Measurements from ENCODE around the gene FUZ.

Gene FUZ

DNA sequence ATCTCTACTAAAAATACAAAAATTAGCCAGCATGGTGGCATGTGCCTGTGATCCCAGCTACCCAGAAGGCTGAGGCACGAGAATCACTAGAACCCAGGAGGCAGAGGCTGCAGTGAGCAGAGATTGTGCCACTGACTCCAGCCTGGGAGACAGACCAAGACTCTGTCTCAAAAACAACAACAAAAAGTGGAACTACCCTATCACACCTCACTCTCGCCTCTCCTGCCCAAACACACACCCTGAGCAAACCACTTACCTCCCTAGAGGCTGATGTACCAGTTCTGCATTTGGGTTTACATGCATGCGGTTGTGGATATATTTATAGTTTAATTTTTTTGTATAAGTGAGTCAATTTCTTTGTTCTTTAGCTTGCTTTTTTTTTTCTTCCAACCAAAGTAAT lies 30.2 kb upstream of the FUZ start:
- no peak overlapping the region for H3K27ac ChIP-seq
- TF ChIP-seq ZFX (IDR thresholded peaks at IDR 0.05), result no peak
- TF ChIP-seq, protein P1, sequence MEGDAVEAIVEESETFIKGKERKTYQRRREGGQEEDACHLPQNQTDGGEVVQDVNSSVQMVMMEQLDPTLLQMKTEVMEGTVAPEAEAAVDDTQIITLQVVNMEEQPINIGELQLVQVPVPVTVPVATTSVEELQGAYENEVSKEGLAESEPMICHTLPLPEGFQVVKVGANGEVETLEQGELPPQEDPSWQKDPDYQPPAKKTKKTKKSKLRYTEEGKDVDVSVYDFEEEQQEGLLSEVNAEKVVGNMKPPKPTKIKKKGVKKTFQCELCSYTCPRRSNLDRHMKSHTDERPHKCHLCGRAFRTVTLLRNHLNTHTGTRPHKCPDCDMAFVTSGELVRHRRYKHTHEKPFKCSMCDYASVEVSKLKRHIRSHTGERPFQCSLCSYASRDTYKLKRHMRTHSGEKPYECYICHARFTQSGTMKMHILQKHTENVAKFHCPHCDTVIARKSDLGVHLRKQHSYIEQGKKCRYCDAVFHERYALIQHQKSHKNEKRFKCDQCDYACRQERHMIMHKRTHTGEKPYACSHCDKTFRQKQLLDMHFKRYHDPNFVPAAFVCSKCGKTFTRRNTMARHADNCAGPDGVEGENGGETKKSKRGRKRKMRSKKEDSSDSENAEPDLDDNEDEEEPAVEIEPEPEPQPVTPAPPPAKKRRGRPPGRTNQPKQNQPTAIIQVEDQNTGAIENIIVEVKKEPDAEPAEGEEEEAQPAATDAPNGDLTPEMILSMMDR (conservative IDR thresholded peaks at IDR 0.05), result no peak

DNA sequence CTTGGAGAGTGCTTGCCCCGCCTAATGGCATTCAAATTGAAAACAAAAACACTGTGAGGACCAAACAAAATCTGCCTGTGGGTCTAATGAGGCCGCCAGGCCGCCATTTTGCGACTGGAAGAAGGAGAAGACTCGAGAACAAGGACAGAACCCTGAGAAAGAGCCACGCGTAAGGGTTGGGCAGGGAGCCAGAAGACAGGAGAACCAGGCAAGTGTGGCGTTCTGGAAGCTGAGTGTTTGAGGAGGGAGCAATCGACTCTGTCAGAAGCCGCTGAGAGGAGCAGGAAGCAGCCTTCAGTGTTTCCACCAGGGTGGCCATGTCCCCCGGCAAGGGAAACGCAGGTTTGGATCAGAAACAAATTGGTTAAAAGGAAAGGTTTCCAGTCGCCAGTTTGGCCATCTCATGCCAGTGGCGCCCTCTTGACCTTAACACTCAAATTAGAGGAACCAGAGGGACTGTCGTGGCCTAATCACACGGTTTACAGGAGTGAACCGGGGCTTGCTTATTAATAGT lies 27.7 kb upstream of the FUZ start:
- H3K27ac ChIP-seq, result no peak overlapping the region
- TF ChIP-seq, protein P1 (conservative IDR thresholded peaks at IDR 0.05), result no peak
- no peak for TF ChIP-seq ZFX (IDR thresholded peaks at IDR 0.05)

DNA sequence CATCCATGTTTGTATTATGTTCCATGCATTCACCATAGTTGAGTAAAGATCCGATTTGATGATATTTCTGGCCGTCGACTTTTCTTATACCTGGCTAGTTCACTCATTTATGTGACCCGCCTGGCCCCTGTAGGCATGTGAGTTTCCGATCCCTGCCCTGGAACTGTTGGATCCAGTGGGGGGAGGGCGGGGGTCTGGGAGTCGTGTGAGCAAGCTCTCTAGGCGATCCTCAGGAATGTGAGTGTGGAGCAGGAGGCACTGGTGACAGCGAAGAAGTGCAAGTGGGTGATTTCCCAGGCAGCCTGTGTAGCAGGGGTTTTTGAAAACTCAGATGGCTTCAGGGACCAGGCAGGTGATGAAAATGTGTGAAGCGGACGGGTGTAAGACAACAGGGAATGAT lies 27.2 kb upstream of the FUZ start:
- no peak overlapping the region for H3K27ac ChIP-seq
- TF ChIP-seq, protein P1 (conservative IDR thresholded peaks at IDR 0.05), result no peak
- no peak for TF ChIP-seq ZFX (IDR thresholded peaks at IDR 0.05)

DNA sequence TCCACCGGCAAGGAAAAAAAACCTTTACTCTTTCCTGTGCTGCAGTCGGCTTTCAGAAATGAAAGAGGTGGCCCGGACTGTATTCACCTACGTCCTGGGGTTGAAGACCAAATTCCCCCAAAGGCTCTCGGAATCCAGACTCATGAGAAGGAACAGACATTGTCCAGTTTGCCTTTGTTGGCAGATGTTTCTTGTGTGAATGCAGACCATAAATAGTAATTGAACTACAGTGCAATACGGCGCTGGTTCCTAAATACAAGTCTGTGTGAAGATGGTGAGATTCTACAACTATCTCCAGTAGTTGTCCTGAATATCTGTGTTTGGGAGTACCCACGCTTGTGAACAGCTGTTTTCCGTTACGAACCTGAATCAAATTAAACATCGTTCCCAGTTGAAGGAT lies 26.6 kb upstream of the FUZ start:
- TF ChIP-seq, protein P1 (conservative IDR thresholded peaks at IDR 0.05), result no peak
- TF ChIP-seq ZFX (IDR thresholded peaks at IDR 0.05), result no peak
- H3K27ac ChIP-seq, result no peak overlapping the region

DNA sequence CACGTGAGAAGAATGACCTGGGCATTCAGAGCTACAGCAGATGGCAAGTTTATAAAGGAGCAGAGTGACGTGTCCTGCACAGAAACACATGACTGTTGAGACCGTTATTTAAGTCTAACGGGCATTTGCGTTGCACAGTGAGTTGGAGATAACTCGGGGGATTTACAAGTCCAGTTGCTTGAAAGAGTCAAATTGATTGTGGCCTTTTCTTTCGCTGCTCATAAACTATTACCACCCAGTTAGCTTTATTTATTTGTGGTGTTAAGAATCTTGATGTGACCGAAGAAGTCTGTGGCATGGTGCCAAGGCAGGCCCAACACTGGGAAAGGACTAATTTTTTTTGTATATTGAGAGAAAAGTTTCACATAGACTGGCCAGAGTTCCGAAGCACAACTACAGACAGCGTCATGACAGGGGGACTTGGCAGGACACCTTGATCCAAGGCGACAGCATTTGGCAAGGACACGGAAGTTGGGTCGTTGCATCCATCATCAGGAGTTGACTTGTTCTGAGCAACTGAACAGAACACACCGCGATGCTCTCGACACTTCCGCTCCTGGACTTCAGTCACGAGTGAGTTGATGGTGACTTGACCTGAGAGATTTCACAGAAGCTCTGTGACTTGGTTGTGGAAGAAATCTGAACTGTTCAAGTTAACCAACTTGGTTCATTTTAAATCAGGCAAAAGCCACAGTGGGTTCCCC lies 25.9 kb upstream of the FUZ start:
- TF ChIP-seq ZFX (IDR thresholded peaks at IDR 0.05), result no peak

DNA sequence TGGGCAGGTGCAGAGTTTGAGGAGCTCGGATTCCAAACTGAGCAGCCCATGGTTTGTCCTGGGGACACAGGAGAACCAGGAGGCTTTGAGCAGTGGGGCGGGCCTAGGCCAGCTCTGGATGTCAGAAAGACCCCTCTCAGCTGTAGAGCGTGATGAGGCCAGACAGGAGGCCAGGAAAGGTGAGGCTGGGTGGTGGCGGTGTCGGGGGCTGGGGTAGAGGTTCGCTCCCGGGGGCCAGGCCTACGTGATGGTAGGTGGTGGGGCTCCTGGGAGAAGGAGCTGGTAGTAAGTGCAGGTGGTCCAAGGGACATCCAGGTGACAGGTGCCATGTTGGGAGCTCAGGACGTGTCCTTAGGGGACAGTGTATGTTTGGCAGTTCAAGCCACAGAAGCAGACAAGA lies 24.3 kb upstream of the FUZ start:
- no peak for TF ChIP-seq ZFX (IDR thresholded peaks at IDR 0.05)
- TF ChIP-seq, protein P1 (conservative IDR thresholded peaks at IDR 0.05), result no peak
- no peak overlapping the region for H3K27ac ChIP-seq

More for the DNA sequence above, 25.9 kb upstream of the FUZ start:
- H3K27ac ChIP-seq, result no peak overlapping the region

DNA sequence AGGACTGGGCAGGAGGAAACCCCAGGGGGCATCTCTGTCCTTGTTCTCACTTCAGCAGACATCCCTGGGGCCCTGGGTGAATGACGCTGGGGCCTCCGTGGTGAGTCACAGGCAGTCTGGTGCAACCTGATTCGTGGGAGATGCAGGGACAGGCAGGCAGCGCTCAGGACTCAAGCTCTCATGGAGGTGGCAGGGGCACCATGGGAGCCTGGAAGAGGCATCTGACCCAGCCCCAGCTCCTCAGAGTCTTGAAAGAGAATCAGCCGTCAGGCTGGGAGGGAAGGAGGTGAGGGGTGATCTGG lies 23.9 kb upstream of the FUZ start:
- no peak for TF ChIP-seq ZFX (IDR thresholded peaks at IDR 0.05)
- TF ChIP-seq, protein P1 (conservative IDR thresholded peaks at IDR 0.05), result no peak
- H3K27ac ChIP-seq, result no peak overlapping the region

All from C4-2B (cell line).